GM12874 (cell line): ENCODE measurements around the gene RNF31.

Source experiments
- TF ChIP-seq, protein P1 (sequence below): IDR thresholded peaks from 2 replicates; pipeline ENCODE4 v1.5.1; 2011; ENCODE audit warnings: low read depth, mild to moderate bottlenecking, control low read depth, low read length, moderate library complexity; ENCODE audit not compliant: insufficient read depth

RNF31 gene

DNA sequence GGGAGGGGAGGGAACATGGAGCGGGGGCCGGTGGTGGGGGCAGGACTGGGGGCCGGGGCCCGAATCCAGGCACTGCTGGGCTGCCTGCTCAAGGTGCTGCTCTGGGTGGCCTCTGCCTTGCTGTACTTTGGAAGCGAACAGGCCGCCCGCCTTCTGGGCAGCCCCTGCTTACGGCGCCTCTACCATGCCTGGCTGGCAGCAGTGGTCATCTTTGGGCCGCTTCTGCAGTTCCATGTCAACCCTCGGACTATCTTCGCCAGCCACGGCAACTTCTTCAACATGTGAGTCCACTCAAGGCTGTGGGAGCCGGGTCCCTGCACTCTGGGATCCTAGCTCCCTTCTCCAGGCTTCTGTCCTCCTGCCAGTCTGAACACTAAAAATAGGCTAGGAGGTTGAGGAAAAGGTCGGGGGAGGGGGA, 15.7 kb upstream of the RNF31 start:
- TF ChIP-seq, protein P1, sequence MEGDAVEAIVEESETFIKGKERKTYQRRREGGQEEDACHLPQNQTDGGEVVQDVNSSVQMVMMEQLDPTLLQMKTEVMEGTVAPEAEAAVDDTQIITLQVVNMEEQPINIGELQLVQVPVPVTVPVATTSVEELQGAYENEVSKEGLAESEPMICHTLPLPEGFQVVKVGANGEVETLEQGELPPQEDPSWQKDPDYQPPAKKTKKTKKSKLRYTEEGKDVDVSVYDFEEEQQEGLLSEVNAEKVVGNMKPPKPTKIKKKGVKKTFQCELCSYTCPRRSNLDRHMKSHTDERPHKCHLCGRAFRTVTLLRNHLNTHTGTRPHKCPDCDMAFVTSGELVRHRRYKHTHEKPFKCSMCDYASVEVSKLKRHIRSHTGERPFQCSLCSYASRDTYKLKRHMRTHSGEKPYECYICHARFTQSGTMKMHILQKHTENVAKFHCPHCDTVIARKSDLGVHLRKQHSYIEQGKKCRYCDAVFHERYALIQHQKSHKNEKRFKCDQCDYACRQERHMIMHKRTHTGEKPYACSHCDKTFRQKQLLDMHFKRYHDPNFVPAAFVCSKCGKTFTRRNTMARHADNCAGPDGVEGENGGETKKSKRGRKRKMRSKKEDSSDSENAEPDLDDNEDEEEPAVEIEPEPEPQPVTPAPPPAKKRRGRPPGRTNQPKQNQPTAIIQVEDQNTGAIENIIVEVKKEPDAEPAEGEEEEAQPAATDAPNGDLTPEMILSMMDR: no peak

DNA sequence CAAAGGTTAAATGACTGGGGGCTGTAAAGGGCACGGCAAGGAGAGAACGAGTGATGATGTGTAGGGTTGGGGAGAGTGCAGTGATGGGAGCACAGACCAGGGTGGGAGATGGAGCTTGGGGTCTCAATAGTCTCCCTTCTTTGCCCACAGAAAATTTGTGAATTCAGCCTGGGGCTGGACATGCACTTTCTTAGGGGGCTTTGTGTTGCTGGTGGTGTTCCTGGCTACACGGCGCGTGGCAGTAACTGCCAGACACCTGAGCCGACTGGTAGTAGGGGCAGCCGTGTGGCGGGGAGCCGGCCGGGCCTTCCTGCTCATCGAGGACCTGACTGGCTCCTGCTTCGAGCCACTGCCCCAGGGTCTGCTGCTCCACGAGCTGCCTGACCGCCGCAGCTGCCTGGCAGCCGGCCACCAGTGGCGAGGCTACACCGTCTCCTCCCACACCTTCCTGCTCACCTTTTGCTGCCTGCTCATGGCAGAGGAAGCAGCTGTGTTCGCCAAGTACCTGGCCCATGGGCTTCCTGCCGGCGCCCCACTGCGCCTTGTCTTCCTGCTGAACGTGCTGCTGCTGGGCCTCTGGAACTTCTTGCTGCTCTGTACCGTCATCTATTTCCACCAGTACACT, 15.1 kb upstream of the RNF31 start:
- TF ChIP-seq, protein P1: no peak

DNA sequence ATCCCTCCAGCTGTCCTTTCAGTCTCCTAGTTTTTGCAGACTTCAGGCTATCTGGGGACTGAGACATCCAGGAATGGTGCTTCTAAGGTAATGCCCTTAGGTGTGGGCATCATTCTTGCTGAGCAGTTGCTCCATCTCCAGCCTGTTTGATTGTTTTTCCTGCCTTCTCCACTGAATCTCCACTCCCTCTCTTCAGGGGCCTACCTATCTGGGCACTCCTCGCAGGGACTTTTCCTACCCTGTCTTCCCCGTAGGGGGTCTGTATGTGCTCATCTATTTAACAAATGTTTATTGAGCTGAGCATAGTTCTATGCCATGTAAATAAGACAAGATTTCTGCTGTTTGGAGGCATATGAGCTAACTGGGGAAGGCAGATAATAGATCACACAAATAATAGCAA, 14.3 kb upstream of the RNF31 start:
- TF ChIP-seq, protein P1: no peak

DNA sequence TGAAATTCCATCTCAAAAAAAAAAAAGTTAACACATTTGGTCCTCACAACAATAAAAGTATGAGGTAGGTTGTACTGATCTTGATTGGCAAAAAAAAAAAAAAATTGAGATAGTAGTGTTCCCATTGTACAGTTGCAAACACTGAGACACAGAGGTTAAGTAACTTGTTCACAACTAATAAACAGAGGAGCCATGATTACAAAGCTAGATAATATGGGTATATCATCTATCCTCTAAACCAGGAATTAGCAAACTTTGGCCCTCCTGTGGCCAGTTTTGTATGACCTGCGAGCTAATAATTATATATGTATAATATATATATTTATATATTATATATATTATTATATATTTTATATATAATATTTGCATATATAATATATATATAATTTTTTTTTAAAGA, 13.6 kb upstream of the RNF31 start:
- TF ChIP-seq, protein P1: no peak

DNA sequence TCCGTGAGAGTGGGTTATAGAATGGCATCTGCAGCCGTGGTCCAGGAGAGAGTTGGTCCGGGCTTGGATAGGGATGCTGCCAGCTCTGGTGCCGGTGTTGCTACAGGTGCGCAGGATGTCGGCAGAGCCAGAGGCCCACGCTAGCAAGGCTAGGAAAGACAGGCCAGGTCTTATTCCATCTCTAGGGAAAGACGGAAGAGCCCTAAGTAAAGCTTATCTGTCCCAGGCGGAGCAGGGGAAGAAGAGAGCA, 11.8 kb upstream of the RNF31 start:
- TF ChIP-seq, protein P1: no peak

DNA sequence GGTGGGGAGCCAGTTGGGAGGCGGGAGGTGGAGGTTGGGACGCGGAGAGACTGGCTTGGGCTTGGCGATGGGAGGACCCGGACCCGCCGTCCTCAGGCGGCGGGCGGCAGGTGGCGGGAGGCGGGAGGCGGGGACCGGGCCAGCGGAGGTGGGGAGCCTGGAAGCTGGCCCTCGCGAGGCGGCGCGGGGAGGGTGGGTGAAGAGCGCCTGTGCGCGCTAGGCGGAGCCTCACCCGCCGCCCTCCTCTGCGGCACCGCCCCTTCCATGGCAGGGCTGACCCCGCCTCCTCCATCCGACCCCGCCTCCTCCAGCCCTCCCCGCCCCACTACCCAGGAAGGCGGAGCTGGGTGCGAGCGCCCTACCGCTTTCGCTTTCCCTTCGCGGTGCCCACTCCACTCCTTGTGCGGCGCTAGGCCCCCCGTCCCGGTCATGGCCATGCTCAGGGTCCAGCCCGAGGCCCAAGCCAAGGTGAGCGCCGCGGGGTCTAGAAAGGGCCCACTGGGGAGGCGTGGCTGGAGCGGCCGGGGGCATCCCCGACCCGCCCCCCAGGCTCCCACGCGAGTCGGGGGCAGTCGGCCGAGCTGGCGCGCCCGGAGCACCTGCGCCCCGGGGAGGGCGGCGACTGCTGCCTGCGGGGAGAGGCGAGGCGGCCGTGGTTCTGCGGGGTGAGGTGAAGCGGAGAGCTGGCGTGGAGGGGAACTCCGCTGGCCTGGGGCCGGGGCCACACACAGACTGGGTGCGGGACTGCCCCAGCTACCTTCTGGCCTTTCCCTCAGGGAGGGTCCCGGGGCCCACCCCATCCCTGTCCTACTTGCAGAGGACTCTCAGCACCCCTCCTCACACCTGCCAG, 11.2 kb upstream of the RNF31 start, which contains the start of gene PSME1:
Gene PSME1 (plus strand): TSS at position 361 of the 850 bp plus-strand sequence. CDS start 69 bp downstream, at position 430.
- TF ChIP-seq, protein P1: no peak

DNA sequence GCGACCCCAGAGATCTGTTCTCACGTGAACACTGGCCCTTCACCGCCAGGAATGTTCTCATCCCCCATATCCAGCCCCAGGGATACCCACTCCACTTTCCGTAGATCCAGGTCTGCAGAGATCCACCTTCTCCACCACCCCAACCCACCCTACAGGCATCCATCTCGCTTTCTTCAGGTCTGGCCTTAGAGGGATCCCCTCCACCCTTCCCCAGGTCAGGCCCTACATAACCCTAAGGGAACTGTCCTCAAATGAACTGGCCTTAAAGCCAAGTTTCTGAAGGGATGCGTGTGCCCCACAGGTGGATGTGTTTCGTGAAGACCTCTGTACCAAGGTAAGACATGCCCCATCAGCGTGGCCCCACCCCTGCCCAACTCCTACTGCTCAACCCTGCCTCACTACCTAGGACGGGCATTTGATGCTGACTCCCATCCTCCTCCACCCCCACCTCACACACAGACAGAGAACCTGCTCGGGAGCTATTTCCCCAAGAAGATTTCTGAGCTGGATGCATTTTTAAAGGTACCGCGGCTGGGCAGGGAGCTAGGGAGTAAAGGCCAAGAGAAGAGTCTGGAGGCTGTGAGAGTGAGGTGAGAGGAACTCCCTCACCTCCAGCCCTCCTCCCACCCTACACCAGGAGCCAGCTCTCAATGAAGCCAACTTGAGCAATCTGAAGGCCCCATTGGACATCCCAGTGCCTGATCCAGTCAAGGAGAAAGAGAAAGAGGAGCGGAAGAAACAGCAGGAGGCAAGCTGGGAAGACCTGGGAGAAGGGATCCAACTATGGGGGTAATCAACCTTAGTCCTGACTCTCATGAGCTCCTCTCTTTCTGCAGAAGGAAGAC, 10.4 kb upstream of the RNF31 start:
- TF ChIP-seq, protein P1: no peak
